ELF-1 (cell line): ENCODE results near the gene MTLN.
"Not testable (repeated sequence)": the region's sequence is repeated elsewhere in the genome, so short reads cannot be mapped to it uniquely, and the experiment has no call there.

ENCODE experiments used
- DNase-seq: peaks from one replicate; pipeline ENCODE4 v3.0.0-alpha.2; 2016; ENCODE audit warnings: low read depth, low spot score

The MTLN gene

GRCh38 chr2:110211938-110212858, at the start of gene MTLN:
Gene MTLN, minus strand, starts transcription at chr2:110212547. Its CDS starts 22 bp downstream, at chr2:110212525.
- peak; percentile 85 for DNase-seq

- not testable (repeated sequence) for DNase-seq
Observed at GRCh38 chr2:110261910-110262309, 49.6 kb upstream of the MTLN start.

- not testable (repeated sequence) for DNase-seq
Observed at GRCh38 chr2:110248081-110248795, 35.9 kb upstream of the MTLN start.

GRCh38 chr2:110245488-110246435, 33.4 kb upstream of the MTLN start:
- not testable (repeated sequence) for DNase-seq

GRCh38 chr2:110243283-110243682, 30.9 kb upstream of the MTLN start:
- not testable (repeated sequence) for DNase-seq

- not testable (repeated sequence) for DNase-seq
Observed at GRCh38 chr2:110234514-110234913, 22.2 kb upstream of the MTLN start.

- not testable (repeated sequence) for DNase-seq
Observed at GRCh38 chr2:110229886-110230285, 17.5 kb upstream of the MTLN start.

- not testable (repeated sequence) for DNase-seq
Observed at GRCh38 chr2:110222626-110223025, 10.3 kb upstream of the MTLN start.

- no peak for DNase-seq
Observed at GRCh38 chr2:110221938-110222337, 9.6 kb upstream of the MTLN start.

GRCh38 chr2:110220190-110220564, 7.8 kb upstream of the MTLN start:
- DNase-seq = no peak

- no peak for DNase-seq
Observed at GRCh38 chr2:110219496-110220189, 7.3 kb upstream of the MTLN start.

GRCh38 chr2:110218889-110219288, 6.5 kb upstream of the MTLN start:
- not testable (repeated sequence) for DNase-seq

GRCh38 chr2:110216803-110217202, 4.5 kb upstream of the MTLN start:
- no peak for DNase-seq

- DNase-seq = no peak
Observed at GRCh38 chr2:110216199-110216598, 3.9 kb upstream of the MTLN start.

GRCh38 chr2:110215566-110216158, 3.3 kb upstream of the MTLN start:
- no peak for DNase-seq

- DNase-seq = no peak
Observed at GRCh38 chr2:110215091-110215490, 2.7 kb upstream of the MTLN start.

- DNase-seq = not testable (repeated sequence)
Observed at GRCh38 chr2:110213522-110213921, 1.2 kb upstream of the MTLN start.

- DNase-seq = no peak
Observed at GRCh38 chr2:110205660-110206455, 6.5 kb downstream of the MTLN start.
